ENCODE results near the gene ENTREP1. TPM values are rescaled to one million over a fixed set of nuclear protein-coding genes. Genes with fewer than 3 reads are reported as not detected.
A peak's percentile ranks its signal among the peaks of the same experiment; 100 is the strongest.

Gene ENTREP1
- total and polyA plus RNA-seq, 5 donors: 14.7 to 29.2 (median 25.0) TPM

DNA sequence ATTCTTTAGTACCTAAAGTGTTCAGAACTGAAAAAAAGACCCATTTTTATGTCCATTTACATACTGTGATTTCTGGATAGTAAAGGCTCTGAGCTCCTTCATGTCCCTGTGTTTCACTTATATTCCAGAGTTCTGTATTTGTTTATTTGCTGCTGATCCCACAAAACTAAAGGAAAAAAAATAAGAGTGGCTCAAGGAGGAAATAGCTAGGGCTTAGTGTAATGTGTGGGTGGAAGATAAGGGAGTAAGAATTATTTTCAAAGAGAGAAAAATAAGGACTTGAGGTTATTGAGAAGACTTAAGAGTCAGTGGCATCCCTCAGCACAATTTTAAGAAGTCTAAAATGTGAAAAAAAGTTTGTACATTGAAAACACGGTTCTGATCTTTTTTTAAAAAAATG lies 46.0 kb downstream of the ENTREP1 start:
- 7% methylated on average over 1 of the region's 1 CpG for WGBS
- DNase-seq (no peak), ATAC-seq (no peak)

DNA sequence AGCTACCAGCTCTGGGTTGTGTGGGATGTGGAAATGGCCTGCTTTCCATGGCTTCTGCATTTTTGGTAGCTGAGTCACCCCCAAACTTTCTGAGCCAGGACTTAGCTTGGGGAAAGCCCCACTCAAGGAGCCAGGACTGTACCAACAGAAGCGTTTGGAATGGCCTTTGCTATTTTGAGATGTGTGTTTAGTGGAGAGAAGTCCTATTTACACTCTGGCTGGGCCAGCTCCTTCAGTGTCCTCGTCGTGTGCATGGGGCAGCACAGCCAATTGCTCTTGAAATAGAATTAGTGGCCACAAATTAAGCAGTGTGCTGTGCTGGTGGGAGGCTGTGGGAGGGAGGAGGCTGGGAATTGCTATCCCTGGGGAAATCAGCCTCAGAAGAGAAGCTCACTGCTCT lies 51.6 kb downstream of the ENTREP1 start:
- peak; percentile 75 to 93 for ATAC-seq
- Histone ChIP-seq H3K4me1 (ENCODE audit: control insufficient read depth, insufficient read depth, low read length) (peaks cover 7% of the 10 kb centered on the region), H3K9me3 (ENCODE audit: control insufficient read depth, low read length) (no peaks in the 10 kb centered on the region), H3K27me3 (ENCODE audit: control insufficient read depth, insufficient read depth) (no peaks in the 10 kb centered on the region), H3K27ac (ENCODE audit: low read length) (peak overlapping the region; percentile 63), H3K4me3 (ENCODE audit: low read length) (no peak overlapping the region)
- peak; percentile 48 to 66 (median 63) for DNase-seq
- 19% methylated on average over 3 of the region's 3 CpGs for WGBS
- intact Hi-C loops (cut with DNase I): no loop called here

More for the DNA sequence above, 46.0 kb downstream of the ENTREP1 start:
- Histone ChIP-seq H3K4me3 (ENCODE audit: low read length) (no peak overlapping the region), H3K9me3 (ENCODE audit: control insufficient read depth, low read length) (no peaks in the 10 kb centered on the region), H3K27me3 (ENCODE audit: control insufficient read depth, insufficient read depth) (no peaks in the 10 kb centered on the region), H3K27ac (ENCODE audit: low read length) (no peak overlapping the region), H3K4me1 (ENCODE audit: control insufficient read depth, insufficient read depth, low read length) (no peaks in the 10 kb centered on the region)
- intact Hi-C loops (cut with DNase I): no loop called here

DNA sequence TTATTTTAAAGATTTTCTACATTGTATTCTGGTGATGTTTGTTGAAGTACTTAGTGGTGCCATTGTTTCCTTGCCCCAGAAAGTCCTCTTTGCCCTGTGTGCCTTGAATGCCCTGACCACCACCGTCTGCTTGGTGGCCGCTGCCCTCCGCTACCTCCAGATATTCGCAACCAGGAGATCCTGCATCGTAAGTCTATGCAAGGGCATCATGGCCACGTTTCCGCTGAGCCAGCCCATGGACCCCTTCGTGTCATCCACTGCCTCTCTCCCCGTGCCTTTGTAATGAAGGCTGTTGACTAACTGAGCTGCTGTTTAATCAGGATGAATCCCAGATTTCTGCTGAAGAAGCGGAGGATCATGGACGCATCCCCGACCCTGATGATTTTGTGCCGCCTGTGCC lies 52.3 kb downstream of the ENTREP1 start:
- Histone ChIP-seq H3K27me3 (ENCODE audit: control insufficient read depth, insufficient read depth) (no peaks in the 10 kb centered on the region), H3K4me3 (ENCODE audit: low read length) (no peak overlapping the region), H3K9me3 (ENCODE audit: control insufficient read depth, low read length) (no peaks in the 10 kb centered on the region), H3K27ac (ENCODE audit: low read length) (peak overlapping the region; percentile 0), H3K4me1 (ENCODE audit: control insufficient read depth, insufficient read depth, low read length) (peaks cover 7% of the 10 kb centered on the region)
- intact Hi-C loops (cut with DNase I): no loop called here
- no peak for ATAC-seq
- WGBS: 93% methylated on average over 13 of the region's 13 CpGs
- DNase-seq: no peak

DNA sequence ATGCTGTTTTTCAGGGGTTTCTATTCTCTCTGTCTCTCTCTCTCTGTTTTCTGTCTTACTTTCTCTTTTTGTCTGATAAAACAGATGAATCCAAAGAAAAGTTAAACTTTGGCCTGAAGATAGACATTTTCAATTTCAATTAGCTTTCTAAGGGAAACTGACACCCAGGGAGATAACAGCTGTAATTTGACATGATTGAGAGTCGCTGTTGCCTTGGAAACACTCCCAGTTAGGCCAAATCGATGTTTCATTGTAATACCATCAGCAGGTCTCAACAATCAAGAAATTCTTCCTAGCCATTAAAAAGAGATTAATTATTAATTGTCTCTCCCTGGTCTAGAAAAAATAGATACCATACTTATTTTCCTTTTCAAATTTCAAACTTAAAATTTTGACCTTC lies 53.0 kb downstream of the ENTREP1 start:
- Histone ChIP-seq H3K4me1 (ENCODE audit: control insufficient read depth, insufficient read depth, low read length) (peaks cover 7% of the 10 kb centered on the region), H3K27me3 (ENCODE audit: control insufficient read depth, insufficient read depth) (no peaks in the 10 kb centered on the region), H3K27ac (ENCODE audit: low read length) (no peak overlapping the region), H3K4me3 (ENCODE audit: low read length) (no peak overlapping the region), H3K9me3 (ENCODE audit: control insufficient read depth, low read length) (no peaks in the 10 kb centered on the region)
- intact Hi-C loops (cut with DNase I): no loop called here
- no peak for DNase-seq
- no peak for ATAC-seq
- 71% methylated on average over 2 of the region's 2 CpGs for WGBS

DNA sequence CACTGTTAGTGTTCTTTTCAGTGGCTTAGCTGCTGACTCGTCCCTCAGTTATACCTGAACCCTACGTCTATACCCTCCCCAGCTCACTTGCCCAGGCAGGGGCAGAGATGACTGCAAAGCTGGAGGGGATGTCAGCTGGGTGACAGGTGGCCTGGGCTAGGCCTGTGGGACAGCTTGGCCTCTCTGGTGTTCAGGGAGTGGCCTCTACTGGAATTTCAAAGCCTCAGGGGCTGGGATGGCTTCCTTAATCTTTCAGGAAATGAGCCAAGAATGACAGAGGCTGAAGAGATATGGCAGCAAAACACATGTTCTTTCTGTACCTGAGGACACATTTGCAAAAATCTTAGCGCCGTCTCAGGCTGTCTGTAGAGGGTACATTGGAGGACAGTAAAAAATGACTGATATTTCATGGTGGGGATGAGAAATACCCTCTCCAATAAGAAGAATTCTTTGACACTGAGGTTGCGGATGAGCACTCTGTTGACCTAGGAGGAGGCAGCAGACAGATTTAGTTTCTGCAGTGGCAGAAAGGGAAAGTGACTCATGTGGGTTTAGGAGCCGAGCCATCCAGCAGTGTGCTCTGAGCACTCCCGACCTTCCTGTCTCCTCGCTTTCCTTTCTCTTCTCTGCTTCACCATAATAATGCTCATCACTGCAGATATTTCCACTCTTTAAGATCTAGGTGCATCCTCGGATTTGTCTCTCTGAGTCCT lies 54.4 kb downstream of the ENTREP1 start:
- peak; percentile 77 to 93 for ATAC-seq

DNA sequence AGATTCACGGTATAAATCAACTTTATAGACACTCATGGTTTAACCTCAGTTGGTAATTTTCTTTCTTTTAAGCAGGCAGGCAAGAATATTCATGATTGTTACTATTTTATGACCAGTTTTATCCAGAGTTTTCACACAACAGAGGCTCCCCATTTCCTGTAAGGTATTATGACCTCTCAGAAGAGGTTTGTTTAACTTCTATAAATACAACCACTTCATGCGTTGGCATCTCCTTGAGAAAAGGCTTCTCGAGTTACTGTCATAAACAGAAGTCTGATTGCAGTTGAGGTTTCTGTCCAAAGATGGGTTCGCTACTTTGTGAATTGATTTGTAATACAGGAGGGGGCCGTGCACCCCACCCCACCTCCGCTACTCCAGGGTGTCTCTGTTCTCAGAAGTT lies 55.3 kb downstream of the ENTREP1 start:
- Histone ChIP-seq H3K27me3 (ENCODE audit: control insufficient read depth, insufficient read depth) (no peaks in the 10 kb centered on the region), H3K4me3 (ENCODE audit: low read length) (no peak overlapping the region), H3K9me3 (ENCODE audit: control insufficient read depth, low read length) (no peaks in the 10 kb centered on the region), H3K4me1 (ENCODE audit: control insufficient read depth, insufficient read depth, low read length) (peaks cover 7% of the 10 kb centered on the region), H3K27ac (ENCODE audit: low read length) (peak overlapping the region; percentile 87)
- ATAC-seq (no peak), DNase-seq (no peak)
- intact Hi-C loops (cut with DNase I): loop anchor here in 3 of 4 donors (10.0 kb wide), 3 partner anchors 56 to 156 kb away; partner anchors contain the start of gene ENTREP1 (in 2 of the 3)
- WGBS: 78% methylated on average over 6 of the region's 6 CpGs

More for the DNA sequence above, 54.4 kb downstream of the ENTREP1 start:
- Histone ChIP-seq H3K4me3 (ENCODE audit: low read length) (no peak overlapping the region), H3K27ac (ENCODE audit: low read length) (peak overlapping the region; percentile 94), H3K27me3 (ENCODE audit: control insufficient read depth, insufficient read depth) (no peaks in the 10 kb centered on the region), H3K9me3 (ENCODE audit: control insufficient read depth, low read length) (no peaks in the 10 kb centered on the region), H3K4me1 (ENCODE audit: control insufficient read depth, insufficient read depth, low read length) (peaks cover 7% of the 10 kb centered on the region)
- intact Hi-C loops (cut with DNase I): no loop called here
- WGBS: 39% methylated on average over 9 of the region's 9 CpGs
- peak in 2 of 3 donors; percentile 21 to 35 for DNase-seq

DNA sequence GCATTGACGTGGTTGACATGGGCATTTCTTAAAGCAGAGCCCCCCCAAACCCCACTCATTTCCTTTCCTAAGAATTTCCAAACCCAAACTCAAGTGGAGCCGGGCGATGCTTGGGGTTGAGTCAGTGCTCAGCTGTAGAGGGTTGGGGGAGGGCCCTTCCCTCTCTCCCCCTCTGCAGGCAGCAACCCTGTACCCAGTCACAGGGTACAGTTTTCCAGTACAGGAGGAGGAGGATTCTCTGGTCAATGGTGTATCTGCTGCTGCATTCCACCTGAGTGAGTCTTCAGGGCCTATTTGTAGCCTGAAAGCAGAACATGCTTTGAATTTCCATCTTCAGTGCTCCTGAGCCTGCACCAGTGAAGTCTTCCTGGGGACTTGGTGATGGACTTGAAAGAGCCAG lies 55.8 kb downstream of the ENTREP1 start:
- Histone ChIP-seq H3K4me3 (ENCODE audit: low read length) (no peak overlapping the region), H3K27ac (ENCODE audit: low read length) (peak overlapping the region; percentile 87), H3K4me1 (ENCODE audit: control insufficient read depth, insufficient read depth, low read length) (peaks cover 7% of the 10 kb centered on the region), H3K9me3 (ENCODE audit: control insufficient read depth, low read length) (no peaks in the 10 kb centered on the region), H3K27me3 (ENCODE audit: control insufficient read depth, insufficient read depth) (no peaks in the 10 kb centered on the region)
- intact Hi-C loops (cut with DNase I): loop anchor here in 3 of 4 donors (10.0 kb wide), 3 partner anchors 56 to 156 kb away; partner anchors contain the start of gene ENTREP1 (in 2 of the 3)
- DNase-seq (no peak), ATAC-seq (peak in 1 of 2 donors; percentile 6)
- WGBS: 94% methylated on average over 3 of the region's 3 CpGs

DNA sequence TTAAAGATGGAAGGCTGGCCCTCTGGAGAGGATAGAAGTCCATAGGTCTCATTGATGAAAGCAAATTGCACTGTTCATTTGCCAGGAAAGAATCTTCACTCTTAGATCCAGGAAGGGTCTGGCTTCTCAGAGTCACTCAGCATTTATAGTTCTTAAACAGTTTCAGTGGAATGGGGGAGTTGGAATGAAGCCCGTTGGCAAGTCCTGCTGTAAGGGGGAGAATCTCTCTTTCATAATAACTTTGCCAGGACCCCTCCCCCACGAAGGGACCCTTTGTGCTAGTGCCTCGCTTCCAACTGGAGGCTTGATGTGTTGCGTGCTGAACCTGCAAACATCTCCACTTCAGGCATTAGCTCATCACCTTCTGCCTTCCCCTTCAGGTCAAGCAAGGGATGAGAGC lies 57.1 kb downstream of the ENTREP1 start:
- no peak for DNase-seq
- peaks cover 3% of the 10 kb centered on the region for H3K4me1 ChIP-seq (ENCODE audit: control insufficient read depth, insufficient read depth, low read length)
- no peaks in the 10 kb centered on the region for H3K27me3 ChIP-seq (ENCODE audit: control insufficient read depth, insufficient read depth)
- no peak for ATAC-seq
- WGBS: 49% methylated on average over 4 of the region's 4 CpGs
- no peaks in the 10 kb centered on the region for H3K9me3 ChIP-seq (ENCODE audit: control insufficient read depth, low read length)
- peak overlapping the region; percentile 5 for H3K27ac ChIP-seq (ENCODE audit: low read length)
- no peak overlapping the region for H3K4me3 ChIP-seq (ENCODE audit: low read length)
- intact Hi-C loops (cut with DNase I): loop anchor here in 3 of 4 donors (10.0 kb wide), 3 partner anchors 57 to 157 kb away; partner anchors contain the start of gene ENTREP1 (in 2 of the 3)

DNA sequence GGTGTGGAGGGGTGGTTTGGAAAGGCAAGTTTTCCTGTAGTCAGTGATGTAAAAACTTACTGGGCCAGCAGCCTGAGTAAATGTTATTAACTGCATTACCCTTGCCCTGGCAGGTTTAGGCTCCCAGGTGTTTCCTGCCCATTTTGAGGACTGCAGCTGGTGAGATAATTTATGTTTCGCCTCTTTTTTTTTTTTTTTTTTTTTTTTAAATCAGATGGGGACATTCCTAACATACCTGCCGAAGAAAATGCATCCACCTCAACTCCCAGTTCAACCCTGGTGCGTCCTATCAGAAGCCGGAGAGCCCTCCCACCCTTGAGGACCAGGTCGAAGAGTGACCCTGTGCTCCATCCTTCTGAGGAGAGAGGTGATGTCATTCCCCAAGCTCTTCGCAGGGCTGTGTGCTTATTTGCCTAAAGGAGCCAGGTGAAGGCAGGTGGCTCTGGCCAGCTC lies 60.6 kb downstream of the ENTREP1 start:
- intact Hi-C loops (cut with DNase I): loop anchor here in 3 of 4 donors (10.0 kb wide), 3 partner anchors 61 to 161 kb away; partner anchors contain the start of gene ENTREP1 (in 2 of the 3)
- Histone ChIP-seq H3K27me3 (ENCODE audit: control insufficient read depth, insufficient read depth) (no peaks in the 10 kb centered on the region), H3K4me1 (ENCODE audit: control insufficient read depth, insufficient read depth, low read length) (no peaks in the 10 kb centered on the region), H3K27ac (ENCODE audit: low read length) (no peak overlapping the region), H3K9me3 (ENCODE audit: control insufficient read depth, low read length) (no peaks in the 10 kb centered on the region), H3K4me3 (ENCODE audit: low read length) (no peak overlapping the region)
- 69% methylated on average over 6 of the region's 6 CpGs for WGBS
- DNase-seq (no peak), ATAC-seq (no peak)

DNA sequence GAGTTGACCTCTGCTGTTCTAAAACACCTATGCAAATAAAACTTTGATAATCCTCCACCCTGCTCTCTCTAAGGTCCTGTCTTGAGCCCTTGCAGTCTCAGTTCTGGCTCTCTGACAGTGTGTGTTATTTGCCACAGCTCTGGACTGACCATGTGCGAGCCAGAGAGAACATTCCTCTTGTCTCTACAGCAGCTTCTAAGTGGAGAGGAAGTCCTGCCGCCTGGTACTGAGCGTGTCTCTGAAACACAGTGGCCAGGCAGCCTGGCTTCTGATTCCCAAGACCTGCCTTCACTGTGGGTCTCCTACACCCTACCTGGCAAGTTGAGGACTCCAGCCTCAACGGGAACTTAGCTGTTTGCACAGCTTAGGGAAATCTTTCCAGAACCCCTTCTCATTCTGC lies 61.6 kb downstream of the ENTREP1 start:
- H3K27me3 ChIP-seq (ENCODE audit: control insufficient read depth, insufficient read depth): no peaks in the 10 kb centered on the region
- H3K27ac ChIP-seq (ENCODE audit: low read length): peak overlapping the region; percentile 29
- DNase-seq (peak in 2 of 3 donors; percentile 48 to 69), ATAC-seq (peak; percentile 77 to 87)
- 65% methylated on average over 4 of the region's 4 CpGs for WGBS
- H3K4me1 ChIP-seq (ENCODE audit: control insufficient read depth, insufficient read depth, low read length): peaks cover 2% of the 10 kb centered on the region
- no peak overlapping the region for H3K4me3 ChIP-seq (ENCODE audit: low read length)
- intact Hi-C loops (cut with DNase I): loop anchor here in 3 of 4 donors (10.0 kb wide), 3 partner anchors 62 to 162 kb away; partner anchors contain the start of gene ENTREP1 (in 2 of the 3)
- no peaks in the 10 kb centered on the region for H3K9me3 ChIP-seq (ENCODE audit: control insufficient read depth, low read length)

DNA sequence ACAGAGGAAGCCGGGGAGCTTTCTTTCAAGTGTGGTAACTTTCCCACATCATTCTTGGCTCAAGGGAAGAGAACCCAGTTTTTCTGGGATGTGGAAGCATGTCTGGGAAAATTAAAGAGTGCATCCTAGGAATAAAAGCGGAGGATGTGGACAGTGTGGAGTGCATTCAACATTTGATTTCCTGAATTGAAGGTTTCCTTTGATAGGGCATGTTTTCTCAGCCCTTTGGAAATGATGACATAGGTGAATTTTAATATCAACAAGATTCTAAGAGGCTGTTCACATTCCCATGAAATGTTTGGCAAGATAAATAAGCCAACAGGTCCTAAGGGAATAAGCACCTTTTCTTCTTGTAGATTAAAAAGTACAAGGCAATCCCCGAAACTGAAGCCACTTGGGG lies 63.6 kb downstream of the ENTREP1 start:
- DNase-seq (no peak), ATAC-seq (no peak)
- 85% methylated on average over 3 of the region's 3 CpGs for WGBS
- Histone ChIP-seq H3K9me3 (ENCODE audit: control insufficient read depth, low read length) (no peaks in the 10 kb centered on the region), H3K4me1 (ENCODE audit: control insufficient read depth, insufficient read depth, low read length) (peaks cover 9% of the 10 kb centered on the region), H3K27ac (ENCODE audit: low read length) (no peak overlapping the region), H3K4me3 (ENCODE audit: low read length) (no peak overlapping the region), H3K27me3 (ENCODE audit: control insufficient read depth, insufficient read depth) (no peaks in the 10 kb centered on the region)
- intact Hi-C loops (cut with DNase I): loop anchor here in 3 of 4 donors (10.0 kb wide), 3 partner anchors 64 to 164 kb away; partner anchors contain the start of gene ENTREP1 (in 2 of the 3)
